Fibroblast of the aortic adventitia (primary cell): Measurements from ENCODE around the gene SLC30A4. TPM values are rescaled to one million over a fixed set of nuclear protein-coding genes. Genes with fewer than 3 reads are reported as not detected.
A peak's percentile ranks its signal among the peaks of the same experiment; 100 is the strongest.
"Not testable (repeated sequence)": the region's sequence is repeated elsewhere in the genome, so short reads cannot be mapped to it uniquely, and the experiment has no call there.

Source experiments
- DNase-seq: peaks from one replicate; pipeline ENCODE4 v3.0.0-alpha.2; 2010; ENCODE audit warnings: low read depth
- H3K4me3 ChIP-seq: 2 replicates; pipeline ENCODE4 v1.5.1; 2011; ENCODE audit warnings: low read depth, mild to moderate bottlenecking, control low read depth, low read length, moderate library complexity
- total RNA-seq: library from RNA; depleted of rRNA; stranded (reverse); fragments of >200 nt; gene quantifications from 2 replicates; pipeline ENCODE4 v1.2.3, GENCODE V29; 2012; ENCODE audit warnings: low replicate concordance
- TF ChIP-seq, protein P1 (sequence below): IDR thresholded peaks from 2 replicates; pipeline ENCODE4 v1.5.1; 2011; ENCODE audit warnings: mild to moderate bottlenecking, low read length, control low read depth, inconsistent platforms; ENCODE audit not compliant: insufficient read depth

Gene SLC30A4
- total RNA-seq, 1 donor, result 18.0 TPM

DNA sequence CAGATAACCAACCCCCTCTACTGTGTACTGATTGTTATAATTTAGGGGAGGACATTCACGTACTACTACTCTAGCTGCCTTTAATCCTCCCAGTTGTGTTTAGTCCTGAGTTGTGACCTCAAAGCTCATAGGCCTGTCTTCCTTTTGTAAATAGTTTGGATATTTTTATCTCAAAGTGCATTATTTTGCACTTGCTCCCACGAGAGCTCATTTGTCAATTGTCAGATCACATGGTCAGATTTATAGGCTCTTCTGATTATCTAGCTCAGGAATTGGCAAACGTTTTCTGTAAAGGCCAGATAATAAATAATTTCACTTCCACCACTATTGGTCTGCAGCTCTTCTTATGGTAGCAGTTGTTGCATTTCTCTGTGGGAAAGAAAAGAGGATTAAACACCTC is 14.4 kb upstream of the SLC30A4 start:
- H3K4me3 ChIP-seq, result no peak overlapping the region
- peak; percentile 10 for DNase-seq
- TF ChIP-seq, protein P1, sequence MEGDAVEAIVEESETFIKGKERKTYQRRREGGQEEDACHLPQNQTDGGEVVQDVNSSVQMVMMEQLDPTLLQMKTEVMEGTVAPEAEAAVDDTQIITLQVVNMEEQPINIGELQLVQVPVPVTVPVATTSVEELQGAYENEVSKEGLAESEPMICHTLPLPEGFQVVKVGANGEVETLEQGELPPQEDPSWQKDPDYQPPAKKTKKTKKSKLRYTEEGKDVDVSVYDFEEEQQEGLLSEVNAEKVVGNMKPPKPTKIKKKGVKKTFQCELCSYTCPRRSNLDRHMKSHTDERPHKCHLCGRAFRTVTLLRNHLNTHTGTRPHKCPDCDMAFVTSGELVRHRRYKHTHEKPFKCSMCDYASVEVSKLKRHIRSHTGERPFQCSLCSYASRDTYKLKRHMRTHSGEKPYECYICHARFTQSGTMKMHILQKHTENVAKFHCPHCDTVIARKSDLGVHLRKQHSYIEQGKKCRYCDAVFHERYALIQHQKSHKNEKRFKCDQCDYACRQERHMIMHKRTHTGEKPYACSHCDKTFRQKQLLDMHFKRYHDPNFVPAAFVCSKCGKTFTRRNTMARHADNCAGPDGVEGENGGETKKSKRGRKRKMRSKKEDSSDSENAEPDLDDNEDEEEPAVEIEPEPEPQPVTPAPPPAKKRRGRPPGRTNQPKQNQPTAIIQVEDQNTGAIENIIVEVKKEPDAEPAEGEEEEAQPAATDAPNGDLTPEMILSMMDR, result no peak

DNA sequence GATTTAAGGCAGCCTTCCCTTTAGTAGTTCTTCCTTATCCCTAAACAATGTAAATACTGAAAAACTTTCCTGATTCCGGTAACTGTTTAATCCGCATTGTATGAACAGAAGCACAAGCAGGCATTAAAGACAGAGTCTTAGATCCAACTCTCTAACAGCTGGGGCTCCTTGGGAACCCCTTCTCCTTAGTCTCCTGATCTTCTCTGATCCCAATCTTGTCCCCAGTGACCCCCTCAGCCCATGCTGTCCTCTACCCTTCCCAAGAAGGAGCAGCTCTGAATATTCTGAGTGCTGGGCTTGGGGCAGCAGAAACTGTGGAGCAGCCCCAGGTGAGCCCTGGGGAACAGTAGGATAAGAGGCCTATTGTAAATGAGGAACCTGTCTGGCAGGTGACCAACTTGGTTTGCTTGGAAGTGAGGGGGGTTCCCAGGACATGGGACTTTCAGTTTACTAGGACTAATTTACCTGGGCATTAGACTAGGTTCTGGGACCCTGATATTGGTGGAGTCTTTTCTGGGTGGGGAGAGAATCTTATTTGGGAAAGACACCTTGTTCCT is 13.0 kb upstream of the SLC30A4 start:
- no peak for DNase-seq
- TF ChIP-seq, protein P1, result no peak

DNA sequence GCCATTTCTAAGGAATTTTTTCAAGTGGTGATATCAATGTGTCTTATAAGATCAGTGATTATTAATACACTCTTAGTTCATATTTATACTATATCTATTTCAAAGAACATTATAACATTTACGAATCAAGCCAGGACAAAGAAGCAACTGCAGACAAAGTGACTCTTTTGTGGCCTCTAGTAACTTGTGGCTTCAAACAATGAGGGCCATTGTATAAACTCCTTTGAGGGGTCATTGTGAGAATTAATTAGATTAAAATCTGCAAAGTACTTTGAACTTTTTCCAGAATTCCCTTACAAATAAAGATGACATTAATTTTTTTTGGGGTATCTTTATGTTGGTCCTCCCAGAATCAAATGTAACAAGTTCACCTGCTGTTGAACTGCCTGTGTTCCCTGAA is 12.3 kb upstream of the SLC30A4 start:
- no peak overlapping the region for H3K4me3 ChIP-seq
- TF ChIP-seq, protein P1, result no peak
- DNase-seq, result no peak

More for the DNA sequence above, 13.0 kb upstream of the SLC30A4 start:
- no peak overlapping the region for H3K4me3 ChIP-seq

DNA sequence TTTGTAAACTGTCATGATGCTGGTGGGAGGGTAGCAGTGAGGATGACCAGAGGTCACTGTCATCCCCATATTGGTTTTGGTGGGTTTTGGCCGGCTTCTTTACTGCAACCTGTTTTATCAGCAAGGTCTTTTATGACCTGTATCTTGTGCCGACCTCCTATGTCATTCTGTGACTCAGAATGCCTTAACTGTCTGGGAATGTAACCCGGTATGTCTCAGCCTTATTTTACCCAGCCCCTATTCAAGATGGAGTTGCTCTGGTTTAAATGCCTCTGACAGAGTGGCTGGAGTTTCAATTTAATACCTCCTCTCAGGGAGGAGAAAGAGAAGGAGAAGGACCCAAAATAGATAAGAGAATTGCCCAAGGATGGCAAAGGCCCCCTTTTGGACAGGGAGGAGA is 10.3 kb upstream of the SLC30A4 start:
- H3K4me3 ChIP-seq, DNase-seq: not testable (repeated sequence)

DNA sequence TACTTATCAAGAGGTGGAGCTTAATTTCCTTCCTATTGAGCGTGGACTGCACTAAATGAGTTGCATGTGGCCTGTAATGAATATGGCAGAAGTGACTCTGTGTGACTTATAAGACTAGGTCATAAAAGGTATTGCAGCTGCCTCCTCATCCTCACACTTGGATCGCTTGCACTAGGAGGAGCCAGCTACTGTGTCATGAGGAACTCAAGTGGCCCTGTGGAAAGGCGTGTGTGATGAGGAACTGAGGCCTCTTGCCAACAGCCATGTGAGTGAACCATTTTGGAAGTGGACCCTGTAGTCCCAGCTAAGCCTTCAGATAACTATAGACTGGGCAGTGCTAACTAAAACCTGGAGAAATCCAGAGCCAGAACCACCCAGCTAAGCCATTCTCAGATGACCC is 7.1 kb upstream of the SLC30A4 start:
- DNase-seq, result no peak
- no peak overlapping the region for H3K4me3 ChIP-seq
- TF ChIP-seq, protein P1, result no peak

DNA sequence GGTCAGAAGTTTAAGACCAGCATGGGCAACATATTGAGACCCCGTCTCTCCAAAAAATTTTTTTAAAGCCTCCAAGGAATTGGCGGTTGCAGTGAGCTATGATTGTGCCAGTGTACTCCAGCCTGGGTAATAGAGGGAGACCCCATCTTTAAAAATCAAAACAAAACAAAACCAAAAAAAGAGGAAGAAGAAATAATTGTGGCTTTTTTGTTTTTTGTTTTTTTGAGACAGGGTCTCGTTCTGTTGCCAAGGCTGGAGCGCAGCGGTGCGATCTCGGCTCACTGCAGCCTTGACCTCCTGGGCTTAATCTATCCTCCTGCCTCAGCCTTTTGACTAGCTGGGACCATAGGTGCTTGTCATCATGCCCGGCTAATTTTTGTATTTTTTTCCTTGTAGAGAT is 4.5 kb upstream of the SLC30A4 start:
- TF ChIP-seq, protein P1, result no peak
- no peak for DNase-seq

DNA sequence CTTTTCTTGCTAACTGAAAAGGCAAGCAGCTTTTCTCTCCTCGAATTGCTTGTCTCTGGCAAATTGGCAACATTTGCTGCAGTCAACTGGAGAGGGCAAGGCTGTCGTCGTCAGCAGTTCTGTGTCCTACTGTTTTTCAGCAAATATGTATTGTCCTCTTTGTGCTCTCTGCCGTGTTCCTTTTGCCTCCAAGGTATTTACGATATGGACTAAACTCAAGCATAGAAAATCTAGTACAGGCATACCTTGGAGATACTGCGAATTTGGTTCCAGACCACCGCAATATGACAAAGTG is 558 bp upstream of the SLC30A4 start:
- TF ChIP-seq, protein P1, result no peak
- peak overlapping the region; percentile 87 for H3K4me3 ChIP-seq
- no peak for DNase-seq

More for the DNA sequence above, 4.5 kb upstream of the SLC30A4 start:
- no peak overlapping the region for H3K4me3 ChIP-seq
